ENCODE measurements around the gene SLC6A11.

SLC6A11 gene

GRCh38 chr3:10882851-10883250 is 66.8 kb downstream of the SLC6A11 start:
- no peak for ATAC-seq
- no peak for TF ChIP-seq ZNF565 (CRISPR knock-in tag; conservative IDR thresholded peaks at IDR 0.05; ENCODE audit: low read depth)
- TF ChIP-seq CSDC2 (CRISPR knock-in tag; IDR thresholded peaks at IDR 0.05), result no peak
- TF ChIP-seq RARB (CRISPR knock-in tag; IDR thresholded peaks at IDR 0.05), result no peak
- TF ChIP-seq ZNF70 (CRISPR knock-in tag; IDR thresholded peaks at IDR 0.05), result no peak
- no peak for TF ChIP-seq GLIS3 (CRISPR knock-in tag; IDR thresholded peaks at IDR 0.05)
- TF ChIP-seq BACH2 (CRISPR knock-in tag; IDR thresholded peaks at IDR 0.05; ENCODE audit: borderline replicate concordance), result no peak
- TF ChIP-seq TCF4 (CRISPR knock-in tag; IDR thresholded peaks at IDR 0.05; ENCODE audit: borderline replicate concordance), result no peak
- no peak for TF ChIP-seq POU6F1 (CRISPR knock-in tag; IDR thresholded peaks at IDR 0.05; ENCODE audit: borderline replicate concordance, low read depth)
- TF ChIP-seq SNAI2 (CRISPR knock-in tag; IDR thresholded peaks at IDR 0.05), result no peak
- TF ChIP-seq TOX (CRISPR knock-in tag; IDR thresholded peaks at IDR 0.05; ENCODE audit: borderline replicate concordance), result no peak
- no peak for TF ChIP-seq ZFP30 (CRISPR knock-in tag; IDR thresholded peaks at IDR 0.05)
- TF ChIP-seq OSR1 (CRISPR knock-in tag; IDR thresholded peaks at IDR 0.05), result no peak
- TF ChIP-seq PPARA (CRISPR knock-in tag; IDR thresholded peaks at IDR 0.05; ENCODE audit: borderline replicate concordance), result no peak

- TF ChIP-seq PPARA (CRISPR knock-in tag; IDR thresholded peaks at IDR 0.05; ENCODE audit: borderline replicate concordance) (no peak), BACH2 (CRISPR knock-in tag; IDR thresholded peaks at IDR 0.05; ENCODE audit: borderline replicate concordance) (no peak), POU6F1 (CRISPR knock-in tag; IDR thresholded peaks at IDR 0.05; ENCODE audit: borderline replicate concordance, low read depth) (no peak), ISL1 (CRISPR knock-in tag; IDR thresholded peaks at IDR 0.05) (no peak), ZC3H10 (CRISPR knock-in tag; IDR thresholded peaks at IDR 0.05) (no peak), GLIS3 (CRISPR knock-in tag; IDR thresholded peaks at IDR 0.05) (no peak), PATZ1 (CRISPR knock-in tag; IDR thresholded peaks at IDR 0.05; ENCODE audit: borderline replicate concordance) (no peak), OSR1 (CRISPR knock-in tag; IDR thresholded peaks at IDR 0.05) (no peak), ZNF565 (CRISPR knock-in tag; conservative IDR thresholded peaks at IDR 0.05; ENCODE audit: low read depth) (no peak), TCF4 (CRISPR knock-in tag; IDR thresholded peaks at IDR 0.05; ENCODE audit: borderline replicate concordance) (no peak), ARNTL (CRISPR knock-in tag; IDR thresholded peaks at IDR 0.05; ENCODE audit: borderline replicate concordance, low read depth) (no peak), CSDC2 (CRISPR knock-in tag; IDR thresholded peaks at IDR 0.05) (no peak), TOX (CRISPR knock-in tag; IDR thresholded peaks at IDR 0.05; ENCODE audit: borderline replicate concordance) (no peak), ESRRG (CRISPR knock-in tag; IDR thresholded peaks at IDR 0.05) (no peak), ZNF70 (CRISPR knock-in tag; IDR thresholded peaks at IDR 0.05) (no peak)
- TF ChIP-seq, protein P1, sequence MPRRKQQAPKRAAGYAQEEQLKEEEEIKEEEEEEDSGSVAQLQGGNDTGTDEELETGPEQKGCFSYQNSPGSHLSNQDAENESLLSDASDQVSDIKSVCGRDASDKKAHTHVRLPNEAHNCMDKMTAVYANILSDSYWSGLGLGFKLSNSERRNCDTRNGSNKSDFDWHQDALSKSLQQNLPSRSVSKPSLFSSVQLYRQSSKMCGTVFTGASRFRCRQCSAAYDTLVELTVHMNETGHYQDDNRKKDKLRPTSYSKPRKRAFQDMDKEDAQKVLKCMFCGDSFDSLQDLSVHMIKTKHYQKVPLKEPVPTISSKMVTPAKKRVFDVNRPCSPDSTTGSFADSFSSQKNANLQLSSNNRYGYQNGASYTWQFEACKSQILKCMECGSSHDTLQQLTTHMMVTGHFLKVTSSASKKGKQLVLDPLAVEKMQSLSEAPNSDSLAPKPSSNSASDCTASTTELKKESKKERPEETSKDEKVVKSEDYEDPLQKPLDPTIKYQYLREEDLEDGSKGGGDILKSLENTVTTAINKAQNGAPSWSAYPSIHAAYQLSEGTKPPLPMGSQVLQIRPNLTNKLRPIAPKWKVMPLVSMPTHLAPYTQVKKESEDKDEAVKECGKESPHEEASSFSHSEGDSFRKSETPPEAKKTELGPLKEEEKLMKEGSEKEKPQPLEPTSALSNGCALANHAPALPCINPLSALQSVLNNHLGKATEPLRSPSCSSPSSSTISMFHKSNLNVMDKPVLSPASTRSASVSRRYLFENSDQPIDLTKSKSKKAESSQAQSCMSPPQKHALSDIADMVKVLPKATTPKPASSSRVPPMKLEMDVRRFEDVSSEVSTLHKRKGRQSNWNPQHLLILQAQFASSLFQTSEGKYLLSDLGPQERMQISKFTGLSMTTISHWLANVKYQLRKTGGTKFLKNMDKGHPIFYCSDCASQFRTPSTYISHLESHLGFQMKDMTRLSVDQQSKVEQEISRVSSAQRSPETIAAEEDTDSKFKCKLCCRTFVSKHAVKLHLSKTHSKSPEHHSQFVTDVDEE (CRISPR knock-in tag; IDR thresholded peaks at IDR 0.05), result no peak
- ATAC-seq, result no peak
Measured at GRCh38 chr3:10883478-10884234, 67.6 kb downstream of the SLC6A11 start.

- TF ChIP-seq ISL1 (CRISPR knock-in tag; IDR thresholded peaks at IDR 0.05) (no peak), CREB5 (CRISPR knock-in tag; IDR thresholded peaks at IDR 0.05; ENCODE audit: low read depth) (no peak)
- no peak for ATAC-seq
Measured at GRCh38 chr3:10887015-10887414, 71.0 kb downstream of the SLC6A11 start.

Measured in SK-N-SH treated with all-trans-retinoic acid at 6 μM for 48 hours (cell line).